Stimulated activated CD4-positive, alpha-beta T cell treated with anti-CD3 and anti-CD28 coated beads, Interleukin-12 subunit alpha, Interleukin-12 subunit beta, amount 100 ng/mL, for 24 hours (primary cell): ENCODE data around the gene NT5DC2.

Experiments used
- DNase-seq, 2 experiments: peaks; one replicate each; pipeline ENCODE4 v3.0.0-alpha.2; 2020; ENCODE audit warnings: low read depth in 2 of 2

NT5DC2 gene

DNA sequence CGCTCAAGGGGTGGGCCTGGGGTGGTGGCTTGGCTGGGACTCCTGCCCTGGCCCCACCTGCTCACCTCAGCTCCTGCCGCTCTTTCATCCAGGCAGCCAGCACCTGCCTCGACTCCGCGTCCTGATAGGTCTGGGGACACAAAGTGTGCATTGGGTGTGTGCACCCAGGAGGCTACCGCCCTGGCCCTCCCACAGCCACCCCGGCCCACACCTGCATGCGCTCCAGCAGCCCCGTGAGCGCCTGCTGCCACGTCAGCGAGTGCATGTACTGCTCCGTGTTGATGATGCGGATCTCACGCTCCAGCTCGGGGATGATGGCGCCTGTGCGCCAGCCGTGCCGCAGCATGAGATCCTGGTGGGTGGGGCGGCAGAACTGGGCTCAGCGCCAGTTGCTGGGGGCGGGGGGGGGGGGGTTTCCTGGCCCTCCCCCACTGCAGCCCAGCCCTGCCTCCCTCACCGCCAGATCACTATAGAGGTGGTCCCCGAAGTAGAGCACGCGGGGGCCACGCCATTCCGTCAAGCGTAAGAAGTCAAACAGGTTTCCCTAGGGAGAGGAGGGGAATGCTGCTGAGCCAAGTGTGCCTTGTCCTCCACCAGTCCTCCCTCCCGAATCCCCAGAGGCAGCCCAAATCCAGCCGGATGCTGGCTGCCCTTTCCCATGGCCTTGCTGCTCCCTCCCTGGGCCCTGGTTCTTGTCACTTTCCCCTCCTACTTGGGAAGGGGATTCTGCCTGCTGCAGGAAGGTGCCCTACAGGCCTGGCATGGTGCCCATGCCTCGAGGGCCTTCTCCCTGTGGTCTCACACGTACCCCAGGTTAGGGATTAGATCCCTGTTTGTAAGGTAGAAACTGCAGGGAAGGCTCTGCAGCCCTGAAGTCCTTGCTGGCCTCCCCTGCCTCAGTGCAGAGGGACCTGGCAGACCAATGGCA lies 8.6 kb downstream of the NT5DC2 start:
- no peak for DNase-seq

GRCh38 chr3:52524258-52524751 lies 9.4 kb downstream of the NT5DC2 start:
- DNase-seq, result no peak

DNA sequence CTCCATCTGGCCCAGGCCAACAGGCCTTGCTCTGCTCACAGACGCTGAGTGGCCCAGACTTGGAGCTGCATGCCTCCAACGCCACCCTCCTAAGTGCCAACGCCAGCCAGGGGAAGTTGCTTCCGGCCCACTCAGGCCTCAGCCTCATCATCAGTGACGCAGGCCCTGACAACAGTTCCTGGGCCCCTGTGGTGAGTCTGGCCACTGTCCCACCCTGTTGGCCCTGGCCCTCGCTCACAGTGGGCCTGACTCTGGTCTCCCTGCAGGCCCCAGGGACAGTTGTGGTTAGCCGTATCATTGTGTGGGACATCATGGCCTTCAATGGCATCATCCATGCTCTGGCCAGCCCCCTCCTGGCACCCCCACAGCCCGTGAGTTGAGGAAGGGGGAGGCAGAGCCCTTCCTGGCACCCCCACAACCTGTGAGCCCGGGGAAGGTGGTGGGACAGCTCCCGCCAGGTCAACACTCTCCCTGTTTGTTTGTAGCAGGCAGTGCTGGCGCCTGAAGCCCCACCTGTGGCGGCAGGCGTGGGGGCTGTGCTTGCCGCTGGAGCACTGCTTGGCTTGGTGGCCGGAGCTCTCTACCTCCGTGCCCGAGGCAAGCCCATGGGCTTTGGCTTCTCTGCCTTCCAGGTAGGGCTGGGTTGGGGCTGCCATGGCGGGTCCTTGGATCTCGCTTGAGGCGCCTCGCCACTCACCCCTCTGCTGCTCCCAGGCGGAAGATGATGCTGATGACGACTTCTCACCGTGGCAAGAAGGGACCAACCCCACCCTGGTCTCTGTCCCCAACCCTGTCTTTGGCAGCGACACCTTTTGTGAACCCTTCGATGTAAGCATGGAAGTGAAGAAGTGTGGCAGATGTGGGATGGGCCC lies 10.0 kb downstream of the NT5DC2 start:
- DNase-seq, result no peak

DNA sequence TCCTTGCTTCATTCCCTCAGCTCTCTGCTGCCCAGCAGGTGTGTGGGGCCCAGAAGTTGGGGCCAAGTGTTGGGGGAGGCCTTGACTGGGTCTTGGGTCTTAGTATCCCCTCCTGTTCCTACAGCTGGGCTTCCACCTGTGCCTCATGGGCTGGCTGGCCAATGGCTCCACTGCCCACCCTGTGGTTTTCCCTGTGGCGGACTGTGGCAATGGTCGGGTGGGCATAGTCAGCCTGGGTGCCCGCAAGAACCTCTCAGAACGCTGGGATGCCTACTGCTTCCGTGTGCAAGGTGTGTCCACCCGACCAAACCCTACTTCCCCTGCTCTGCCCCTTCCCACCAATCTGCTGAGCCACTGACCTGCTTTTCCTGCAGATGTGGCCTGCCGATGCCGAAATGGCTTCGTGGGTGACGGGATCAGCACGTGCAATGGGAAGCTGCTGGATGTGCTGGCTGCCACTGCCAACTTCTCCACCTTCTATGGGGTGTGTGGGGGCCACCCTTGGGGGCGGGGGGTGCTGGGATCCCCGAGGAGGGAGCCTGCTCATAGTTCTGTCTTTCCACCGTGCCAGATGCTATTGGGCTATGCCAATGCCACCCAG lies 10.9 kb downstream of the NT5DC2 start:
- no peak for DNase-seq

DNA sequence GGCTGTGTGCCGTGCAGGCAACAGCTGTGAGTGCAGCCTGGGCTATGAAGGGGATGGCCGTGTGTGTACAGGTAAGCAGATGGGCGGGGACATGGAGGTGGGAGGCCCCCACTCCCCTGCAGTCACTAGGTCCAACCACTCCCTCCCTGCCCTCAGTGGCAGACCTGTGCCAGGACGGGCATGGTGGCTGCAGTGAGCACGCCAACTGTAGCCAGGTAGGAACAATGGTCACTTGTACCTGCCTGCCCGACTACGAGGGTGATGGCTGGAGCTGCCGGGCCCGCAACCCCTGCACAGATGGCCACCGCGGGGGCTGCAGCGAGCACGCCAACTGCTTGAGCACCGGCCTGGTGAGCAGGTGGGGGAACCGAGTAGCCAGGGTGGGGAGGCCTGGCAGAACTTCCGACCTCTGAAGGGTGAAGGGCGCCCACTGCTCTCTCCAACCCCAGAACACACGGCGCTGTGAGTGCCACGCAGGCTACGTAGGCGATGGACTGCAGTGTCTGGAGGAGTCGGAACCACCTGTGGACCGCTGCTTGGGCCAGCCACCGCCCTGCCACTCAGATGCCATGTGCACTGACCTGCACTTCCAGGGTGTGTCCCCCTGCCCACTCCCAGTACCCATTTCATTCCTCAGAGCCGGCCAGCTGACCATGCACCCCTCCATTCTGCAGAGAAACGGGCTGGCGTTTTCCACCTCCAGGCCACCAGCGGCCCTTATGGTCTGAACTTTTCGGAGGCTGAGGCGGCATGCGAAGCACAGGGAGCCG lies 11.6 kb downstream of the NT5DC2 start:
- DNase-seq, result no peak

GRCh38 chr3:52521488-52521824 lies 12.2 kb downstream of the NT5DC2 start:
- no peak for DNase-seq

DNA sequence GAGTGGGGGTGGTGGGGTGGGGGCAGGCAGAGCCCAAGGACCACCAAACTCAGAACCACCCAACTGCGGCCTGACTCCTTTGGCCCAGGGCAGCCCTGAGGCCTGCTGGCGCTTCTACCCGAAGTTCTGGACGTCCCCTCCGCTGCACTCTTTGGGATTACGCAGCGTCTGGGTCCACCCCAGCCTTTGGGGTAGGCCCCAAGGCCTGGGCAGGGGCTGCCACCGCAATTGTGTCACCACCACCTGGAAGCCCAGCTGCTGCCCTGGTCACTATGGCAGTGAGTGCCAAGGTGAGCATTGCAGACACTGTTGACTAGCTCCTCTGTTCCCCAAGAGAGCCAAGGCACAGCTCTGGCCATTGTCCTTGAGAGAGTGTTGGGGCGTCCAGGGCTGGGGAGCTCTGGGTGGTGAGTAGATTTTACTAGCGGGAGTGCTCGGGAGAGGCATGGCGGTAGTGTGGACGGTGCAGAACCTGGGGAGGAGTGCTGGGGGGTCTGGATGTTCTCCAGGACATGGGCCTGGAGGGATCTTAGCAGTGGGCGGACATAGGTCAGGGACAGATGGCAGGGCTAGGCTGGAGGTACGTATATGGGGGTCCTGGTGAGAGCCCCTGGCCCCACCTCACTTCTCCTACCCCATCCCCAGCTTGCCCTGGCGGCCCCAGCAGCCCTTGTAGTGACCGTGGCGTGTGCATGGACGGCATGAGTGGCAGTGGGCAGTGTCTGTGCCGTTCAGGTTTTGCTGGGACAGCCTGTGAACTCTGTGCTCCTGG lies 12.8 kb downstream of the NT5DC2 start:
- no peak for DNase-seq

DNA sequence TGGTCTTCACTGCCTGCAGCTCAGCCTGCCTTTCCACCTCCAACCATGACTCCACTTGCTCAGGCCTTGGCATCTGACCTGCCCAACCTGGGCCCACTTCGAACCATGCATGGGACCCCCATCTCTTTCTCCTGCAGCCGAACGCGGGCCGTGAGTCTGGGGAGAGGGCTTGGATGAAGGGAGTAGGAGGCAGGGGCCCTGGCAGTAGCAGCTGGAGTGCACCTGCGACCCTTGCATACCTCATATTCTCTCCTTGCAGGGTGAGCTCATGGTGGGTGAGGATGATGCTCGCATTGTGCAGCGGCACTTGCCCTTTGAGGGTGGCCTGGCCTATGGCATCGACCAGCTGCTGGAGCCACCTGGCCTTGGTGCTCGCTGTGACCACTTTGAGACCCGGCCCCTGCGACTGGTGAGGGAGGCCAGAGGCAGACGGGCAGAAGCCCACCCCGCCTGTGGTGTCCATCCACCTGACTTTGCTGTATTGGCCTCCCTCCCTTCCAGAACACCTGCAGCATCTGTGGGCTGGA lies 13.5 kb downstream of the NT5DC2 start:
- DNase-seq, result no peak

DNA sequence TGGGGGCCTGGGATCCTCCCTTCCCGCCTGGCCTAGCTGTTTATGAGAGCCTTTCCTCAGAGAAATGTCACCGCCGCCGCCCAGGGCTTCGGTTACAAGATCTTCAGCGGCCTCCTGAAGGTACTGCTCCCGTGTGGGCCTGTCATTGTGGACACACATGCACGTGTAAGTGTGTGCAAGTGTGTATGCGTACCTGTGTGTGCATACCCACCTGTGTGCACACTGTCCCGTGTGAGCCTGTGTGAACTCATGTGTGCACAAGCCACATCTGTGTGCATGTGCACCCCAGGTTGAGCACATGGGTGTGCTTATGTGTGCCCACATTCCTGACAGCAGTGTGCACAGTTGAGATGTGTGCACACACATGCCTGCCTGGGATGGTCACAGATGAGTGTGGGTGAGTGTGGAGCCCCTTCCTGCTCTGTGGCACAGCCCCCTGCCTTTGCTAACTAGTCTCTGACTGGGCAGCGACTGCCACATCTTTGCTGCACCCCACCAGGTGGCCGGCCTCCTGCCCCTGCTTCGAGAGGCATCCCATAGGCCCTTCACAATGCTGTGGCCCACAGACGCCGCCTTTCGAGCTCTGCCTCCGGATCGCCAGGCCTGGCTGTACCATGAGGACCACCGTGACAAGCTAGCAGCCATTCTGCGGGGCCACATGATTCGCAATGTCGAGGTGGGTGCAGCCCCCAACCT lies 14.1 kb downstream of the NT5DC2 start:
- DNase-seq, result no peak

DNA sequence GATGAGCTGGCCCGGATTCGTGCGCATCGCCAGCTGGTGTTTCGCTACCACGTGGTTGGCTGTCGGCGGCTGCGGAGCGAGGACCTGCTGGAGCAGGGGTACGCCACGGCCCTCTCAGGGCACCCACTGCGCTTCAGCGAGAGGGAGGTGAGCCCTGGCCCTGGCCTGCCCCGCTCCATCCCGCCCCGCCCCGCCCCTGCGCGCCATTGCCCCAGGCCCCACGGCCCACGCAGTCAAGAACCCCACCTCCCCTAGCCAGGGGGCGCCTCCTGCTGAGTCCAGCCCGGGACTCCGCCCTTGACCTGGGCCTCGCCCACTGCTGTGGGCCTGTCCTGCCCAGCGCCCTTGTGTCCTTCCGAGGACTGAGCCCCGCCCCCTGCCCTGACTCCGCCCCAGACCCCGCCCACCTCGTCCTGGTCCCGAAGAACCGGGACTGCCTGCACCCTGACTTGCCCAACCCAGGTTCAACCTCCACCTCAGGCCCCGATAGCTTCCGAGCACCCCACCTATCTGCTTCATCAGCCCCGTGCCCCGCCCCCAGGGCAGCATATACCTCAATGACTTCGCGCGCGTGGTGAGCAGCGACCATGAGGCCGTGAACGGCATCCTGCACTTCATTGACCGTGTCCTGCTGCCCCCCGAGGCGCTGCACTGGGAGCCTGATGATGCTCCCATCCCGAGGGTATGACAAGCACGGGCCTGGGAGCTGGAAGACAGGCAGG lies 14.8 kb downstream of the NT5DC2 start:
- DNase-seq, result no peak

- DNase-seq, result no peak
Measured at GRCh38 chr3:52517796-52518722, 15.6 kb downstream of the NT5DC2 start.

DNA sequence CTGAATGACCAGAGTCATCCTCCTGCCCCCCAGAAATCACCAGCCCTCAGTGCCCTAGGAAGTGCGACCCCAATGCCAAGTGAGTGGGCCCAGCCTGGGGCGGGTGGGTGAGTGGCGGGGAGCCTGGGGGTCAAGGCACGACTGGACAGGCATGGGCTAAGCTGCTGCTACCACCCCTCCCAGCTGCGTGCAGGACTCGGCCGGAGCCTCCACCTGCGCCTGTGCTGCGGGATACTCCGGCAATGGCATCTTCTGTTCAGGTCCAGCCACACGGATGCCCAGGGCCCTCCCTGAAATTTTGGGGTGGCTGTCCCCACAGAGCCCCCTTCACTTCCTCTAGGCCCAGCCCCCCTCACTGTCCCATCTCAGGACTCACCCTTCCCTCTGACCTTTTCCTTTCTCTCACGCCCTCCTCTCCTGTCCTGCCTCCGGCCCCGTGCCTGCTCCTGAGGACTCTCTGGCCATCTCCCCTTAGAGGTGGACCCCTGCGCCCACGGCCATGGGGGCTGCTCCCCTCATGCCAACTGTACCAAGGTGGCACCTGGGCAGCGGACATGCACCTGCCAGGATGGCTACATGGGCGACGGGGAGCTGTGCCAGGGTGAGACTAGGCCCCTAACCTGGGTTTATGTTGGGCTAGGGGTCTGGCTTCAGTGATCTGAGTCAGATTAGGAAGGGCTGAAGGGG lies 17.0 kb downstream of the NT5DC2 start:
- DNase-seq, result no peak

- DNase-seq, result no peak
Measured at GRCh38 chr3:52515192-52515591, 18.5 kb downstream of the NT5DC2 start.

GRCh38 chr3:52514576-52514975 lies 19.1 kb downstream of the NT5DC2 start:
- DNase-seq, result no peak

GRCh38 chr3:52513281-52513680 lies 20.4 kb downstream of the NT5DC2 start:
- no peak for DNase-seq

GRCh38 chr3:52512727-52513126 lies 20.9 kb downstream of the NT5DC2 start:
- no peak for DNase-seq

GRCh38 chr3:52512105-52512504 lies 21.6 kb downstream of the NT5DC2 start:
- DNase-seq, result no peak
